A549 (cell line): ENCODE measurements around the gene MGAT5B. TPM values are rescaled to one million over a fixed set of nuclear protein-coding genes. Genes with fewer than 3 reads are reported as not detected.

ENCODE experiments used
- ATAC-seq, 2 experiments: fragments of 200-7000 bp in 1 of 2; fragments of >200 bp in 1 of 2; cut with Nextera tagmentation in 1 of 2; cut with Tn5 transposase in 1 of 2; 3 replicates each; pipeline versions ENCODE4 v1.8.0 to v1.9.1; 2018 to 2020; ENCODE audit warnings: mild to moderate bottlenecking in 1 of 2, moderate library complexity in 1 of 2
- CTCF ChIA-PET: fragments of 300-600 bp; sonication (Branson Sonifier 250); formaldehyde crosslinking; extraction: SDS; loops from one replicate; lab custom pipeline; 2021; ENCODE audit warnings: antibody characterized with exemption, inconsistent platforms; lab: Yijun Ruan, JAX
- POLR2A ChIA-PET: fragments of 350-600 bp; formaldehyde crosslinking; extraction: SDS; loops from one replicate; lab custom pipeline; 2021; ENCODE audit warnings: antibody characterized with exemption, inconsistent platforms; lab: Yijun Ruan, JAX
- DNase-seq, 2 experiments: peaks; one replicate each; pipeline versions ENCODE4 v3.0.0 to v3.0.0-alpha.2; 2011 to 2016; ENCODE audit warnings: low read depth in 1 of 2, low spot score in 1 of 2
- FAIRE-seq: peaks from 2 replicates; lab custom pipeline; 2011; peaks lifted over from hg19 to GRCh38; lab: Jason Lieb, UNC
- H3K27ac ChIP-seq, 2 experiments: fragments of >200 bp; sonication (Bioruptor Twin); formaldehyde crosslinking; 3 replicates each; pipeline ENCODE4 v1.5.1; 2016 to 2017
- H3K4me1 ChIP-seq: fragments of >200 bp; sonication (Bioruptor Twin); formaldehyde crosslinking; 3 replicates; pipeline ENCODE4 v1.6.1; 2016
- H3K4me2 ChIP-seq: fragments of >200 bp; sonication (Bioruptor Twin); formaldehyde crosslinking; 3 replicates; pipeline ENCODE4 v1.6.1; 2016
- H3K4me3 ChIP-seq: fragments of >200 bp; sonication (Bioruptor Twin); formaldehyde crosslinking; 3 replicates; pipeline ENCODE4 v1.5.1; 2016
- H3K9me3 ChIP-seq: fragments of >200 bp; sonication (Bioruptor Twin); formaldehyde crosslinking; 3 replicates; pipeline ENCODE4 v1.6.1; 2016
- CEBPB ChIP-seq, 2 experiments: fragments of >200 bp in 1 of 2; sonication (Bioruptor Twin) in 1 of 2; formaldehyde crosslinking in 1 of 2; IDR thresholded peaks; 2 replicates each; pipeline ENCODE4 v1.6.1; 2012 to 2016
- CHD2 ChIP-seq: fragments of 150-350 bp; IDR thresholded peaks from 2 replicates; pipeline ENCODE4 v1.6.1; 2014; ENCODE audit warnings: low read length; ENCODE audit not compliant: partially characterized antibody
- CHD4 ChIP-seq: fragments of 200-600 bp; sonication (generic); IDR thresholded peaks from 2 replicates; pipeline ENCODE4 v1.6.1; 2016; ENCODE audit warnings: antibody characterized with exemption, mild to moderate bottlenecking, borderline replicate concordance
- EHF ChIP-seq: fragments of 250-450 bp; sonication (Bioruptor Pico); IDR thresholded peaks from 2 replicates; pipeline ENCODE4 v1.5.0; 2020; ENCODE audit warnings: mild to moderate bottlenecking
- ELK1 ChIP-seq: fragments of 150-350 bp; IDR thresholded peaks from 2 replicates; pipeline ENCODE4 v1.6.1; 2014; ENCODE audit warnings: low read depth, mild to moderate bottlenecking, low read length
- FOXS1 ChIP-seq: fragments of 250-450 bp; sonication (Bioruptor Pico); IDR thresholded peaks from 2 replicates; pipeline ENCODE4 v1.5.0; 2020; ENCODE audit warnings: mild to moderate bottlenecking, moderate library complexity
- HOXB5 ChIP-seq: fragments of 250-450 bp; sonication (Bioruptor Pico); IDR thresholded peaks from 2 replicates; pipeline ENCODE4 v1.5.0; 2020; ENCODE audit warnings: mild to moderate bottlenecking, moderate library complexity
- JUN ChIP-seq, 2 experiments: fragments of >200 bp; sonication (Bioruptor Twin); formaldehyde crosslinking; IDR thresholded peaks; 2 replicates in 1 of 2; 3 replicates in 1 of 2; pipeline ENCODE4 v1.6.1; 2016 to 2017
- MAFK ChIP-seq: fragments of 450-650 bp; IDR thresholded peaks from 2 replicates; pipeline ENCODE4 v1.6.1; 2014; ENCODE audit not compliant: partially characterized antibody
- MAX ChIP-seq: IDR thresholded peaks from 2 replicates; pipeline ENCODE4 v1.6.1; 2012
- NPAS2 ChIP-seq: fragments of 250-450 bp; sonication (Bioruptor Pico); IDR thresholded peaks from 2 replicates; pipeline ENCODE4 v1.8.0; 2022; ENCODE audit warnings: mild to moderate bottlenecking, moderate library complexity, borderline replicate concordance
- NR3C1 ChIP-seq: fragments of >200 bp; sonication (Bioruptor Twin); formaldehyde crosslinking; IDR thresholded peaks from 3 replicates; pipeline ENCODE4 v1.6.1; 2017
- PBX3 ChIP-seq: IDR thresholded peaks from 2 replicates; pipeline ENCODE4 v1.6.1; 2012
- POLR2A ChIP-seq: IDR thresholded peaks from 2 replicates; pipeline ENCODE4 v1.6.1; 2012; ENCODE audit warnings: mild to moderate bottlenecking, low read length
- POLR2AphosphoS2 ChIP-seq: conservative IDR thresholded peaks from 2 replicates; pipeline ENCODE4 v1.6.1; 2012; ENCODE audit warnings: low read length, improper control_type of control experiment, inconsistent platforms
- RNF2 ChIP-seq: fragments of 200-600 bp; sonication (generic); IDR thresholded peaks from 2 replicates; pipeline ENCODE4 v1.6.1; 2016; ENCODE audit warnings: low read depth, mild to moderate bottlenecking, antibody characterized with exemption, moderate library complexity, borderline replicate concordance
- SREBF2 ChIP-seq: fragments of 450-650 bp; IDR thresholded peaks from 2 replicates; pipeline ENCODE4 v1.6.1; 2014; ENCODE audit warnings: mild to moderate bottlenecking, moderate library complexity
- ZC3H11A ChIP-seq: fragments of 450-650 bp; IDR thresholded peaks from 2 replicates; pipeline ENCODE4 v1.6.1; 2014; ENCODE audit warnings: antibody characterized with exemption, mild to moderate bottlenecking
- ZFP36 ChIP-seq: fragments of 450-650 bp; IDR thresholded peaks from 2 replicates; pipeline ENCODE4 v1.6.1; 2014; ENCODE audit warnings: borderline replicate concordance; ENCODE audit not compliant: partially characterized antibody
- WGBS: methylation state at CpG from one replicate; pipeline ENCODE4 v1.1.6; 2017; ENCODE audit errors: missing lambda C conversion rate; 5-methylcytosine and 5-hydroxymethylcytosine counted together
- polyA plus RNA-seq, 4 experiments: library from polyadenylated mRNA; depleted of rRNA in 3 of 4; stranded (reverse); fragments of >200 nt; fragmentation: RNase III in 1 of 4; extraction: RNeasy Plus Mini Kit Qiagen cat#74134 plus additional on column Dnase treatment in 1 of 4; gene quantifications; 2 replicates in 3 of 4; 3 replicates in 1 of 4; pipeline ENCODE4 v1.2.3, GENCODE V29; 2011 to 2017

Gene MGAT5B
- polyA plus RNA-seq, 2 of the 4 experiments (the other 2 are of a cell fraction), result 7.6 to 22.8 TPM

- no peak for DNase-seq
- Histone ChIP-seq H3K4me3 (no peak overlapping the region), H3K27ac (no peak overlapping the region), H3K4me2 (no peak overlapping the region), H3K4me1 (peaks cover 8% of the 10 kb centered on the region; the same call in 2 of the 3 replicates), H3K9me3 (no peaks in the 10 kb centered on the region)
- FAIRE-seq, result no peak
- TF ChIP-seq HOXB5 (CRISPR knock-in tag), result no peak
- TF ChIP-seq NPAS2 (CRISPR knock-in tag), result no peak
- no peak for TF ChIP-seq FOXS1
- no peak for TF ChIP-seq POLR2A
- TF ChIP-seq ELK1, result no peak
- TF ChIP-seq ZC3H11A, result no peak
- no peak for TF ChIP-seq NR3C1
- TF ChIP-seq POLR2AphosphoS2, result no peak
- TF ChIP-seq CHD4, result no peak
- ChIA-PET POLR2A (interaction anchor here (0.6 to 1.0 kb wide), 2 partner anchors 31 to 88 kb away, joined by 3 to 4 read pairs; no protein-coding TSS in a partner anchor), CTCF (interaction anchor here (1.2 to 4.6 kb wide), 4 partner anchors 10 to 99 kb away, joined by 3 to 26 read pairs (median 7); no protein-coding TSS in a partner anchor)
- no peak for ATAC-seq
- WGBS, result 69% methylated on average over 4 of the region's 4 CpGs
Measured at GRCh38 chr17:76967762-76968161, 99.6 kb downstream of the MGAT5B start.

DNA sequence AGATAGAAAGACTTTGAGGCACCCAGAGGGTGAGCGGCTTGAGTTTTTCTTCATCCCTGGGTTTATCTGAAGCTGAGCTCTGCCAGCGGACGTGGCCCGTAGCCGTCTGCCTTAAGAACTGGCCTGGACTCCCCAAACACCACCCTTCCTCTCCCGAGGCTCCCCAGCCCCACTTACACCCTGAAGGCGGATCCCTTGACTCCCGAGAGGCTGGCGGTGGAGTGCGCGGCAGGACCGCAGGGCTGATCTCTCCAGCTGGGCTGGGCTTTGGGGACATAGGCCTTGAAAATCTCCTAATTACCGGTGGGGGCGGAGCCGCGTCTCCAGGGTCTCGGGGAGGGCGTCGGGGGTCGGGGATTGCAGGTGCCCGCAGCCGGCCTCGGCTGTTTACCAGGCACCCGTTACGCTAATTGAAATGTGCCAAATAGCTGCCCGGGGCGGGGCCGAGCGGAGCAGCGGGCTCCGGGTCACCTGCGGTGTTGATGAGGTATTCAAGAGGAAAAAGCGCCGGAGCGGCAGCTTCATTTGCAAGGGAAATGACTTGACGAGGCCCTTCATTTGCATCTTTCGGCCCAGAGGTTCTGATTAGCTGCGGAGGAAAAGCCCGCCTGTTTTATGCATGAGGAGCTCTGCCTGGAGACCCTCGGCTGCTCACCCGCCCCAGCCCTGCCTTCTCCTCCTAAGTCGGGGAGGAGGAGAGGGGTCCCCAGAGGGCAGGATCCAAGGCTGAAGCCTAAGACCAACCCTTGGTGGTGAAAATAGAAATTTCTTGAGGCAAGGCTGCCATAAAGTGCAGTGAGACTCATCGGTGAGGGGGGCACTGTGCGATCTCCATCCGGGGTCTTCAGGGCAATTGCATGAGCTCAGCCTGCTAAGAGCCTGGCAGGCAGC lies 100.7 kb downstream of the MGAT5B start:
- TF ChIP-seq ELK1 (no peak), JUN (IDR thresholded peaks at IDR 0.05) (no peak), CHD2 (no peak), NPAS2 (CRISPR knock-in tag) (no peak), EHF (no peak), CHD4 (no peak), MAFK (no peak), SREBF2 (no peak), RNF2 (no peak), PBX3 (no peak), ZFP36 (no peak), MAX (no peak), CEBPB (IDR thresholded peaks at IDR 0.05) (no peak)
- POLR2A ChIA-PET, result no interaction called here
- Histone ChIP-seq H3K4me1 (peaks cover 8% of the 10 kb centered on the region; the same call in 2 of the 3 replicates), H3K27ac (peak overlapping the region in 1 of 2 experiments; percentile 33; a peak in 2 of 6 replicates), H3K4me2 (no peak overlapping the region), H3K9me3 (no peaks in the 10 kb centered on the region), H3K4me3 (no peak overlapping the region)
- no peak for FAIRE-seq
- no peak; a peak in 1 of 6 replicates for ATAC-seq
- CTCF ChIA-PET, result interaction anchor here (1.2 to 4.6 kb wide), 3 partner anchors 20 to 101 kb away, joined by 3 to 26 read pairs (median 5); partner anchors contain the start of gene MGAT5B
- no peak for DNase-seq
- WGBS, result 84% methylated on average over 40 of the region's 45 CpGs
